Liver (tissue), 9 donors: ENCODE data around the gene CDH4. TPM values are rescaled to one million over a fixed set of nuclear protein-coding genes. Genes with fewer than 3 reads are reported as not detected.

ENCODE experiments used
- DNase-seq: peaks from one replicate; pipeline ENCODE4 v3.0.0-alpha.2; 2017; ENCODE audit warnings: low spot score
- H3K27ac ChIP-seq, 2 donors: one replicate each; pipeline ENCODE4 v1.7.0; 2013; ENCODE audit warnings: inconsistent platforms in 2 of 2, low read length in 2 of 2, control low read depth in 1 of 2, low read depth in 1 of 2, mild to moderate bottlenecking in 1 of 2
- H3K27me3 ChIP-seq, 4 donors: one replicate each; pipeline versions ENCODE4 v1.6.1 to v1.7.0; 2013; ENCODE audit warnings: low read length in 3 of 4, inconsistent platforms in 1 of 4, mild to moderate bottlenecking in 1 of 4, moderate library complexity in 1 of 4; ENCODE audit not compliant: control insufficient read depth in 4 of 4, insufficient read depth in 4 of 4
- H3K36me3 ChIP-seq, 4 donors: one replicate each; pipeline versions ENCODE4 v1.6.1 to v1.7.0; 2013; ENCODE audit warnings: low read length in 3 of 4, mild to moderate bottlenecking in 3 of 4, low read depth in 1 of 4, moderate library complexity in 1 of 4; ENCODE audit not compliant: control insufficient read depth in 4 of 4, insufficient read depth in 3 of 4
- H3K4me1 ChIP-seq, 4 donors: one replicate each; pipeline versions ENCODE4 v1.6.1 to v1.7.0; 2013; ENCODE audit warnings: low read length in 3 of 4, mild to moderate bottlenecking in 3 of 4, moderate library complexity in 1 of 4; ENCODE audit not compliant: control insufficient read depth in 4 of 4, insufficient read depth in 4 of 4
- H3K4me3 ChIP-seq, 3 donors: one replicate each; pipeline versions ENCODE4 v1.6.1 to v1.7.0; 2013; ENCODE audit warnings: low read length in 3 of 3, control low read depth in 1 of 3, low read depth in 1 of 3, mild to moderate bottlenecking in 1 of 3
- H3K9ac ChIP-seq, 2 donors: one replicate each; pipeline ENCODE4 v1.7.0; 2013; ENCODE audit warnings: low read length in 2 of 2, mild to moderate bottlenecking in 2 of 2, moderate library complexity in 2 of 2, control low read depth in 1 of 2, low read depth in 1 of 2
- H3K9me3 ChIP-seq, 4 donors: one replicate each; pipeline versions ENCODE4 v1.6.1 to v1.7.0; 2013; ENCODE audit warnings: low read length in 3 of 4; ENCODE audit not compliant: control insufficient read depth in 4 of 4
- ATF3 ChIP-seq: IDR thresholded peaks from 2 replicates; pipeline ENCODE4 v1.6.1; 2016; ENCODE audit warnings: antibody characterized with exemption
- CTCF ChIP-seq: fragments of 150-350 bp; IDR thresholded peaks from 2 replicates; pipeline ENCODE4 v1.5.1; 2017; ENCODE audit warnings: improper control_type of control experiment, low read depth, low read length; ENCODE audit not compliant: missing input control
- EGR1 ChIP-seq, 2 donors: IDR thresholded peaks; 2 replicates each; pipeline ENCODE4 v1.6.1; 2016 to 2018; ENCODE audit warnings: antibody characterized with exemption in 2 of 2, low read depth in 2 of 2
- FOXA1 ChIP-seq: IDR thresholded peaks from 2 replicates; pipeline ENCODE4 v1.6.1; 2016; ENCODE audit warnings: antibody characterized with exemption
- FOXA2 ChIP-seq: IDR thresholded peaks from 2 replicates; pipeline ENCODE4 v1.6.1; 2016; ENCODE audit warnings: antibody characterized with exemption
- GABPA ChIP-seq, 2 donors: IDR thresholded peaks in 1 of 2; conservative IDR thresholded peaks in 1 of 2; 2 replicates each; pipeline ENCODE4 v1.6.1; 2016; ENCODE audit warnings: antibody characterized with exemption in 2 of 2, mild to moderate bottlenecking in 1 of 2, moderate library complexity in 1 of 2
- HNF4A ChIP-seq, 2 donors: conservative IDR thresholded peaks; 2 replicates each; pipeline ENCODE4 v1.6.1; 2016; ENCODE audit warnings: antibody characterized with exemption in 2 of 2, mild to moderate bottlenecking in 2 of 2
- HNF4G ChIP-seq: IDR thresholded peaks from 2 replicates; pipeline ENCODE4 v1.6.1; 2016; ENCODE audit warnings: antibody characterized with exemption
- JUND ChIP-seq, 2 donors: IDR thresholded peaks; 2 replicates each; pipeline ENCODE4 v1.6.1; 2016; ENCODE audit warnings: antibody characterized with exemption in 2 of 2
- MAX ChIP-seq: IDR thresholded peaks from 2 replicates; pipeline ENCODE4 v1.6.1; 2016; ENCODE audit warnings: antibody characterized with exemption
- NR2F2 ChIP-seq: IDR thresholded peaks from 2 replicates; pipeline ENCODE4 v1.6.1; 2016; ENCODE audit warnings: antibody characterized with exemption
- RAD21 ChIP-seq, 2 donors: IDR thresholded peaks; 2 replicates each; pipeline ENCODE4 v1.6.1; 2016; ENCODE audit warnings: antibody characterized with exemption in 2 of 2, mild to moderate bottlenecking in 2 of 2
- REST ChIP-seq: IDR thresholded peaks from 2 replicates; pipeline ENCODE4 v1.6.1; 2016; ENCODE audit warnings: antibody characterized with exemption, mild to moderate bottlenecking
- RXRA ChIP-seq, 2 donors: IDR thresholded peaks; 2 replicates each; pipeline ENCODE4 v1.6.1; 2017 to 2018; ENCODE audit warnings: antibody characterized with exemption in 2 of 2, mild to moderate bottlenecking in 1 of 2
- TAF1 ChIP-seq: conservative IDR thresholded peaks from 2 replicates; pipeline ENCODE4 v1.6.1; 2016; ENCODE audit warnings: antibody characterized with exemption, mild to moderate bottlenecking
- YY1 ChIP-seq: IDR thresholded peaks from 2 replicates; pipeline ENCODE4 v1.6.1; 2016; ENCODE audit warnings: antibody characterized with exemption, mild to moderate bottlenecking
- ZBTB33 ChIP-seq: IDR thresholded peaks from 2 replicates; pipeline ENCODE4 v1.6.1; 2016; ENCODE audit warnings: antibody characterized with exemption
- WGBS: extraction: QIAGEN DNeasy Blood & Tissue Kit; methylation state at CpG from one replicate; pipeline ENCODE4 v1.1.7; 2013; 5-methylcytosine and 5-hydroxymethylcytosine counted together
- polyA plus RNA-seq, 2 donors: library from polyadenylated mRNA; stranded (reverse) in 1 of 2; unstranded in 1 of 2; fragments of 200-250 nt in 1 of 2; fragments of >200 nt in 1 of 2; fragmentation: Nextera tagmentation in 1 of 2; extraction: Ambion mirVana in 1 of 2; gene quantifications; one replicate each; pipeline versions ENCODE4 v1.2.1 to v1.2.3, GENCODE V29; 2013 to 2015
- total RNA-seq, 2 donors: library from RNA; depleted of rRNA; stranded (reverse); fragments of >200 nt; gene quantifications; one replicate each; pipeline ENCODE4 v1.2.3, GENCODE V29; 2014
- donor health status: healthy.
- donor health status: healthy.
- donor health status: healthy.
- donor health status: healthy.
- donor health status: healthy.

The CDH4 gene
- total and polyA plus RNA-seq, 4 donors, result 0.03 to 0.25 (median 0.19) TPM; not detected in 1

GRCh38 chr20:61966492-61967244 is 714.6 kb downstream of the CDH4 start:
- H3K27ac ChIP-seq, result no peak overlapping the region
- H3K4me1 ChIP-seq, result no peaks in the 10 kb centered on the region
- 87% methylated on average over 25 of the region's 25 CpGs for WGBS
- no peaks in the 10 kb centered on the region for H3K27me3 ChIP-seq
- no peak for DNase-seq
- H3K36me3 ChIP-seq, result no peaks in the 10 kb centered on the region
- H3K9me3 ChIP-seq, result no peaks in the 10 kb centered on the region
- H3K9ac ChIP-seq, result no peak overlapping the region
- H3K4me3 ChIP-seq, result no peak overlapping the region
- no peak for TF ChIP-seq FOXA2
- TF ChIP-seq HNF4A (conservative IDR thresholded peaks at IDR 0.05), result no peak
- TF ChIP-seq ZBTB33, result no peak
- no peak for TF ChIP-seq GABPA (IDR thresholded peaks at IDR 0.05 in 1 of 2, conservative IDR thresholded peaks at IDR 0.05 in 1 of 2)
- no peak for TF ChIP-seq JUND (IDR thresholded peaks at IDR 0.05)
- TF ChIP-seq TAF1, result no peak
- no peak for TF ChIP-seq FOXA1
- no peak for TF ChIP-seq MAX
- no peak for TF ChIP-seq NR2F2
- TF ChIP-seq RXRA (IDR thresholded peaks at IDR 0.05), result no peak
- TF ChIP-seq HNF4G, result no peak
- TF ChIP-seq EGR1 (IDR thresholded peaks at IDR 0.05; ENCODE audit: low read depth in 2 of 2), result no peak
- TF ChIP-seq CTCF, result no peak
- TF ChIP-seq YY1, result no peak

GRCh38 chr20:61967300-61967699 is 715.2 kb downstream of the CDH4 start:
- no peak for TF ChIP-seq RAD21 (IDR thresholded peaks at IDR 0.05)
- TF ChIP-seq REST, result no peak
- TF ChIP-seq FOXA2, result no peak
- no peak for TF ChIP-seq FOXA1
- no peak for TF ChIP-seq JUND (IDR thresholded peaks at IDR 0.05)
- no peak for TF ChIP-seq ATF3
- no peak for TF ChIP-seq EGR1 (IDR thresholded peaks at IDR 0.05; ENCODE audit: low read depth in 2 of 2)
- no peak for TF ChIP-seq ZBTB33
- TF ChIP-seq RXRA (IDR thresholded peaks at IDR 0.05), result no peak
- TF ChIP-seq CTCF, result no peak
- TF ChIP-seq YY1, result no peak
- no peak for TF ChIP-seq MAX
- TF ChIP-seq HNF4A (conservative IDR thresholded peaks at IDR 0.05), result no peak
- no peak for TF ChIP-seq TAF1
- TF ChIP-seq GABPA (IDR thresholded peaks at IDR 0.05 in 1 of 2, conservative IDR thresholded peaks at IDR 0.05 in 1 of 2), result no peak
- no peak for TF ChIP-seq NR2F2
- Histone ChIP-seq H3K9ac (no peak overlapping the region), H3K27ac (no peak overlapping the region), H3K9me3 (no peaks in the 10 kb centered on the region), H3K4me3 (no peak overlapping the region), H3K4me1 (no peaks in the 10 kb centered on the region), H3K27me3 (no peaks in the 10 kb centered on the region), H3K36me3 (peaks cover 0 to 4% (median 1%) of the 10 kb centered on the region in 4 donors)
- 70% methylated on average over 7 of the region's 7 CpGs for WGBS
- no peak for DNase-seq
